Activated T-cell treated with anti-CD3 and anti-CD28 coated beads for 1 hour (primary cell): ENCODE results near the gene MKNK1.

Source experiments
- DNase-seq: peaks from one replicate; pipeline ENCODE4 v3.0.0-alpha.2; 2020; ENCODE audit warnings: low read depth

Gene MKNK1

GRCh38 chr1:46558141-46558963 lies 45.7 kb downstream of the MKNK1 start:
- DNase-seq: no peak

DNA sequence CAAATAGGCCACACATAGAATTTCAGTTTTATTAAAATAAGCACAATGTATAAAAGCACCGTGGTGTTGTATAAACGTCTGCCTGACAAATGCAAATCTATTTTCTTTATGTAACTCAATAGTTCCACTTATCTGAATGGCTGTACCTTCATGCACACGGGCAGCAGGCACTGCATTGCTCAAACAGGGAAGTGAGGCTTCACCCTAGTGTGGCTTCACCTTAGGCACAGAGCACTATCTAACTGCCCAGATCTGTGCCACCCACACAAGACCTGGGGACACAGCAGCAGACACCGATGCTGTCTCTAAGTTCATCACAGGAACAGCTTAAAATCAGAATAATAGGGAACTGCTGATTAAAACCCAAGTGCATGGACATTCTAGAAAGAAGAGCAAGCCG lies 46.7 kb downstream of the MKNK1 start:
- DNase-seq: no peak

- DNase-seq: no peak
These were observed 47.2 kb downstream of the MKNK1 start for GRCh38 chr1:46556822-46557221.

GRCh38 chr1:46555826-46556619 lies 48.0 kb downstream of the MKNK1 start:
- DNase-seq: no peak

DNA sequence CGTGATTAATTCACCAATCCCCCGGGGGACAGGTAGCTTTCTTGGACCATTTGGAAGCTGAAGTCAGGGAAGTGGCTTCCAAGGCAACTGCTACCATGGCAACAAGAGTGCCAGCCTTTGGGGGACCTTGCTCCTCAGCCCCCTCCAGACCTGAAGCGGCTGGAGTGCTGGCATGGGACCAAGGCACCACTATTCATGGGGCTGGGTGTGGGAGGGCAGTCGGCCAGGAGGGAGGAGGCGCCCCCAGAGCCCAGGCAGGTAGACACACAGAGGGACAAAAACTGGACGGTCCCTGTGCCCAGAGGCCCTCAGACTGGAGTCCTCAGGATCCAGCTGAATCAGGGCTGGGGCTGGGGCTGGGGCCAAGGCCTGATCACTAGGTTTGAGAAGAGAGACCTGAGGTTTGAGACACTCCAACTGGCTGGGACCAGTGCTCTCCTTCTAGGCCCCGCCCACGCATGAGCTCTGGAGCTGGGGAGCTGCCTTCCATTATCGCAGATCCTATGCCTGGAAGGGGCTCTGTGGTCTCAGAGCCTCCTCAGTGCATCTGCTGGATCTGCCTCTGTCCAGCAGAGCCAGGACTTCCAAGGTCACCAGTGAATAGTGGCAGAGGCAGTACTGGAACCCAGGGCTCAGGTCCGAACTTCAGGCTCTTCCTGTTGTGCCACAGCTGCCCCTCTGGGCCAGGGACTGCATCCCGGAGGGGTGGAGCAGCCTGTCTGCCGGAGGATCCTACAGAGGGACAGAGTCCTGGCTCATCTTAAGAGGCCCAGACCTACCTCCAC lies 49.3 kb downstream of the MKNK1 start:
- DNase-seq: no peak

GRCh38 chr1:46554236-46554596 lies 49.9 kb downstream of the MKNK1 start:
- no peak for DNase-seq

DNA sequence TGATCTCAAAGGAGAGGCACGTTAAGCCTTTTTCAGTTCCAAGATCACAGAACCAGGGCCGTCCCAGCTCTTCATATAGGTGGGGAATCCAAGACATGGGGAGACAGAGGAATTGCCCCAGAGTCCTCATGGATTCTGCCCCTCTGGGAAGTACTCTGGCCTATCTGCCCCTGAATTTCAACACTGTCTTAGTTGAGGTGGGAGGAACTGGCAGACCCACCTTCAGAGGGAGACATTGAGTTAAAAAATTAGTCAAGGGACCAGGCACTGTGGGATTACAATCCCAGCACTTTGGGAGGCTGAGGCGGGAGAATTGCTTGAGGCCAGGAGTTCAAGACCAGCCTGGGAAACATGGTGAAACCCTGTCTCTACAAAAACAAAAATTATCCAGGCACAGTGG lies 50.6 kb downstream of the MKNK1 start:
- no peak for DNase-seq

GRCh38 chr1:46552357-46553237 lies 51.5 kb downstream of the MKNK1 start:
- no peak for DNase-seq

DNA sequence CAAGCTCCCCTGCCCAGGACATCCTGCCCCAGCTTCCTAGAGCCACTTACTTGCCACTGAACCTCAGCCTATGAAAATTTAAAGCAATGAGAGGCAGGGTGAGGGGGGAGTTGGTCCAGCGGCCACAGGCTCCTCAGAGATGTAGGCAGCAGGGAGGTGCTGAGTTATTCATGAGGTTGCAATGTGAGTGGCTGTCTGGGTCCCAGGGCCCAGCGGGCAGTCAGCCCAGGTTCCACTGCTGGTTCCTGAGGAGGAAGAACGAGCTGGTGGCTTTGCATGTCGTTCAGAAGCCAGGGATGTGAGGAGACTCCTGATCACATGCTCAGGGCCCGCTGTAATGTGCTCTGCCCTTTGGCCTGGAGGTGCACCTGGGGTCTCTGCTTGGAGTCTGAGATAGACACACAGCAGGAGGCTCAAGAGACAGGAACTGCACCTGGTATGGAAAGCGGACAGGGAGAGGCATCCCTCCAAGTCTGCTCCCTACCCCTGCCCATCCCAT lies 52.4 kb downstream of the MKNK1 start, which contains the start of gene KNCN:
KNCN (minus strand) TSS at position 51 of the 499 bp plus-strand sequence. CDS start 432 bp downstream, outside the sequence.
- DNase-seq: no peak

DNA sequence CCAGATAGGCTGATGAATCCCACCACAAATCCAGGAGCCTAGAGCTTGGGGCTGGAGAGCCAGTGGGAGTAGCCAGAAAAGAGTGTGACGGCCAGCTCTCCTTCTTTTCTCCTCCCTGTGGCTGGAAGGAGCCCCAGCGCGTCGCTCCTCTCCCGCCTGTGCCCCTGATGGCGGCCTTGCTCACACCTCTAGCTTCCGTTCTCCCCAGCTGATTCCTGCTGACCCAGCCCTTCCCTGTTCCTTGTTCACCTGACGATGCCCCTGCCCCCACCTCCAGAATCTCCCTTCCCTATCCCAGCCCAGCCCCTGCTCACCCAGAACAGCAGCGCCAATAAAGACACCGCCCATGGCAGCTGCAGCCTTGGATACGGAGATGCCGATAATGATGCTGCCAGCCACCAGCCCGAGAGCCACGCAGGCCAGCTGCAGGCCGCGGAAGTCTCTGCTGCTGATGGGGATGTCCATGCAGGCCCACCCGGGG lies 53.3 kb downstream of the MKNK1 start:
- DNase-seq: no peak

- DNase-seq: peak; percentile 26
These were observed 54.1 kb downstream of the MKNK1 start for GRCh38 chr1:46549697-46550681.

GRCh38 chr1:46547481-46548383 lies 56.3 kb downstream of the MKNK1 start:
- no peak for DNase-seq

- DNase-seq: no peak
These were observed 57.9 kb downstream of the MKNK1 start for GRCh38 chr1:46546210-46546609.

GRCh38 chr1:46545784-46546183 lies 58.3 kb downstream of the MKNK1 start:
- no peak for DNase-seq

DNA sequence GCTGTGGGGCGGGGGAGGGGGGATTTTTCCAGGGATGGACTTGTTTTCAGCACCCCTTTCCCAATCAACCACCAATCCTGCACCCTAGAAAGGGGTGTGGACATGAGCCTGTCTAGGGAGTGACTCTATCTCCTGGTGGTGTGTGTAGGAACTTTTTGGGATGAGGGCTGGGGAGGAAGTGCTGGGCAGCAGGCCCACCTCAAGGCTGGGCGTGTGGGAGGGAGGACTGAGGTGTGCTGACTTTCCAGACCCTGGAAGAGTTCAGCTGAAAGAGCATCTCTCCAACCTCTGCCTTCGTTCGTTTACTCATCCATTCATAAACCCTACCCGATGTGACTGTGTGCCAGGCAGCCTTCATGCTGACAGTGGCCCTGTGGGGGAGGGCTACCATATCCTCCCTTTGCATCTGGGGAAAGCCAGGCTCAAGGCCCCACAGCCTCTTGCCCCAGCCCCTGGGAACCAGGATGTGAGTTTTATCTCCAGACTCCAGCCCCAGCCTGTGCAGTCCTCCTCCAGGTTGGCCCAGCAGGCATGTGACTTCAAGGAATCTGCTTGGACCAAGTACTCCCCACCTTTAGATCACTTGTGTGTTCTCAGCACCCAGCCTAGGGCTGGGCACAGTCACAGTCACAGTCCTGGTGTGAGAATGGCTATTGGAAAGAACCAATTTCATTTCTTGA lies 59.4 kb downstream of the MKNK1 start:
- no peak for DNase-seq

DNA sequence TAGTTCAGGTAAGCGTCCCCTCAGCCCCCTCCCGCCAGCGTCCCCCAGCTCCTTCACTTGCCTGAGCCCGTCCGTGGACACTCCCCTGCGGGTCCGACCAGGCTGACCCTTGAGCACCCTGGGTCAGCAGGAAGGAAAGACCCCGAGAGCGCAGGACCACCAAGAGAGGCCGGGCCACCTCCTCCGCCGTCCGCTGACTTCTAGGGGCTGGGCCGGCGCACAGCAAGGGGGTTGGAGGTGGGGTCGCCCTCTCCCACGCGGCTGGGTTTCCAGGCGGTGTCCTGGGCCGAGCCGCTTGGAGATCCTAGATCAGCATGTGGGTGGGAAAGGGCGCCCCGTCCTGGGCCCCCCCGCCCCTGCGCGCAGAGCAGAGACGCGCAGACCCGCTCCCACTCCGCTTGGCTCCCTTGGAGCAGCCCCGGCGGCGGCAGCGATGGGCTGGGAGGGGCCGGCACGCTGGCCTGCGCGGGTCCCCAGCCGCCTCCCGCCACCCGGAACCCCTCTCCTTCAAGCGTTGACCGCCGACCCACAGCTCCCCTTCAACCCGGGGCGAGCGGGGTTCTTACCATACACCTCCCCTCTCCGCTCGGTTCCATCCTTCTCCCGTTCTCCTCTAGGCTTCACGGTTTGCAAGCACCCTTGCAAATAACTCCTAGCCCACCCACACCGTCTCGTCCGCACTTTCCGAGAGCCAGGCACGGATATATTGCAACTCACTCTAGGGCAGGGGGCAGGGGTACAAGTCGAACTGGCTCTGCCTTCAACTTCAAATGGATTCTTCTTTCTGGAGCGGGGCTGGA lies 60.1 kb downstream of the MKNK1 start:
- DNase-seq: no peak

DNA sequence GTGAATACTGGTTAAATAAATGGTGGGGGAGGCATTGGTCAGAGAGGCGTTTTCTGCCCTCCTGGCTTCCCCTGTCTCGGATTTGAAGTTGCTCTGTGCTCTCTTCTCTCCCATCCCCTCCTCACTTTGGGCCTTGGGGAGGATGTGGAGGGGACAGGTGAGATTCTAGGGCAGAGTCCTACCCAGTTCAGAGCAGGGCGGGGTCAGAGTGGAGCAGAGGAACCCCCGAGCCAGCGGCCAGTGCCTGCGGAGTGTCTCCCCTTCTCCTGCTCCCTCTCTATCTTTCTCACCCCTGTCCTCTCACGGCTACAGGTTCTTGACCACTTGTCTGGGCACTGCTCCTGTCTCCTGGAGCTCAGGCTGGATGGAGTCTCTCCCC lies 60.7 kb downstream of the MKNK1 start:
- no peak for DNase-seq
